ENCODE results near the gene THEMIS. TPM values are rescaled to one million over a fixed set of nuclear protein-coding genes. Genes with fewer than 3 reads are reported as not detected.

Gene THEMIS
- total and polyA plus RNA-seq, 2 of the 4 experiments (the other 2 are of a cell fraction), result not detected

- ATAC-seq (ENCODE audit: low read depth), result no peak
- no peak overlapping the region for H4K8ac ChIP-seq (ENCODE audit: low read depth in 2 of 2, low read length in 2 of 2)
- no peak overlapping the region for H3K23ac ChIP-seq (ENCODE audit: low read depth, low read length)
- CTCF ChIA-PET, result no interaction called here
- H2AFZ ChIP-seq (replicated peaks; ENCODE audit: low read length, poor library complexity), result no peak overlapping the region
- H2AK5ac ChIP-seq (ENCODE audit: low read depth, low read length), result no peak overlapping the region
- no peaks in the 10 kb centered on the region for H3K36me3 ChIP-seq (ENCODE audit: control insufficient read depth, insufficient read depth, low read length)
- H3K4me1 ChIP-seq (ENCODE audit: control insufficient read depth, insufficient read depth, low read length), result no peaks in the 10 kb centered on the region
- H3K27me3 ChIP-seq (ENCODE audit: control insufficient read depth, insufficient read depth, low read length), result peaks cover 9% of the 10 kb centered on the region; the same call in 1 of the 2 replicates
- no peak overlapping the region for H2BK5ac ChIP-seq (ENCODE audit: low read depth, low read length, poor library complexity, severe bottlenecking)
- H2AK9ac ChIP-seq (replicated peaks; ENCODE audit: low read depth, low read length, poor library complexity), result no peak overlapping the region
- H2BK120ac ChIP-seq (ENCODE audit: low read depth, low read length), result no peak overlapping the region
- H3K56ac ChIP-seq (ENCODE audit: extremely low read depth, insufficient read depth, low read length), result no peak overlapping the region
- H3K27ac ChIP-seq (ENCODE audit: insufficient read depth, low read length), result no peak overlapping the region
- BruUV-seq (replicated peaks), result no TSS peak
- in situ Hi-C loops (cut with MboI; ENCODE audit: low sequenced_read_pairs), result no loop called here
- H2BK15ac ChIP-seq (ENCODE audit: low read depth, low read length), result no peak overlapping the region
- intact Hi-C loops (cut with micrococcal nuclease), result no loop called here
- no peak overlapping the region for H2BK20ac ChIP-seq (ENCODE audit: low read depth, low read length)
- no peak for DNase-seq
- 67% methylated on average over 1 of the region's 1 CpG; no CpG with 5 or more reads in 1 of the 2 experiments for WGBS, 2 experiments (ENCODE audit: extremely low coverage in 2 of 2, insufficient read length in 1 of 2)
- no peak overlapping the region for H3K14ac ChIP-seq (replicated peaks; ENCODE audit: low read depth, low read length)
- H3K79me1 ChIP-seq (ENCODE audit: low read depth in 1 of 2, low read length in 2 of 2), result no peaks in the 10 kb centered on the region
- H3K4me3 ChIP-seq (ENCODE audit: insufficient read depth, low read depth, low read length), result no peak overlapping the region
- H3K4ac ChIP-seq (ENCODE audit: low read depth, low read length), result no peak overlapping the region
- dilution Hi-C loops (cut with HindIII; ENCODE audit: low sequenced_read_pairs, unreplicated experiment), result no loop called here
- no peaks in the 10 kb centered on the region for H3K9me1 ChIP-seq (ENCODE audit: insufficient read depth, low read length)
- POLR2A ChIA-PET (ENCODE audit: unreplicated experiment), result no interaction called here
- no peaks in the 10 kb centered on the region for H4K20me1 ChIP-seq (ENCODE audit: insufficient read depth, low read length)
- H3K9me3 ChIP-seq (ENCODE audit: control insufficient read depth, insufficient read depth, low read length), result no peaks in the 10 kb centered on the region; the same call in 1 of the 2 replicates
- no peak overlapping the region for H3K18ac ChIP-seq (ENCODE audit: low read depth, low read length)
- no peak overlapping the region for H3K4me2 ChIP-seq (ENCODE audit: low read depth, low read length)
- H3K9ac ChIP-seq (ENCODE audit: low read depth, low read length), result no peak overlapping the region
- no peak for TF ChIP-seq ELK1 (IDR thresholded peaks at IDR 0.05; ENCODE audit: borderline replicate concordance, low read depth, low read length)
- TF ChIP-seq CTCF (conservative IDR thresholded peaks at IDR 0.05; ENCODE audit: low read depth, low read length), result no peak
- TF ChIP-seq CEBPB (IDR thresholded peaks at IDR 0.05; ENCODE audit: low read depth, low read length), result no peak
- no peak for TF ChIP-seq RAD21 (IDR thresholded peaks at IDR 0.05; ENCODE audit: low read length)
- TF ChIP-seq RCOR1 (IDR thresholded peaks at IDR 0.05; ENCODE audit: insufficient replicate concordance, low read length), result no peak
- no peak for TF ChIP-seq FOS (IDR thresholded peaks at IDR 0.05; ENCODE audit: low read depth, low read length)
- TF ChIP-seq CHD1 (IDR thresholded peaks at IDR 0.05; ENCODE audit: low read depth, low read length), result no peak
- TF ChIP-seq MAFK (IDR thresholded peaks at IDR 0.05; ENCODE audit: low read depth, low read length), result no peak
- TF ChIP-seq BHLHE40 (IDR thresholded peaks at IDR 0.05; ENCODE audit: low read depth, low read length), result no peak
- no peak for TF ChIP-seq MAZ (IDR thresholded peaks at IDR 0.05; ENCODE audit: borderline replicate concordance, low read depth, low read length)
- no peak for TF ChIP-seq POLR2A (IDR thresholded peaks at IDR 0.05; ENCODE audit: low read depth, low read length)
- TF ChIP-seq SMC3 (IDR thresholded peaks at IDR 0.05; ENCODE audit: low read depth, low read length), result no peak
- TF ChIP-seq USF2 (IDR thresholded peaks at IDR 0.05; ENCODE audit: low read depth, low read length), result no peak
- TF ChIP-seq RFX5 (IDR thresholded peaks at IDR 0.05; ENCODE audit: low read depth, low read length), result no peak
- H4K91ac ChIP-seq (ENCODE audit: insufficient read depth, low read depth, low read length), result no peak overlapping the region
- H4K5ac ChIP-seq (ENCODE audit: low read depth, low read length), result no peak overlapping the region
These were observed 108.2 kb downstream of the THEMIS start for GRCh38 chr6:127792616-127793015.

Data from IMR-90 (cell line).